Adipose tissue (tissue), 3 donors: ENCODE results near the gene RAB13. TPM values are rescaled to one million over a fixed set of nuclear protein-coding genes. Genes with fewer than 3 reads are reported as not detected.
"Not testable (repeated sequence)": the region's sequence is repeated elsewhere in the genome, so short reads cannot be mapped to it uniquely, and the experiment has no call there.

ENCODE experiments used
- H3K27ac ChIP-seq: one replicate; pipeline ENCODE4 v1.5.1; 2013; ENCODE audit warnings: low read depth, low read length
- WGBS, 3 donors: extraction: QIAGEN DNeasy Blood & Tissue Kit; methylation state at CpG; one replicate each; pipeline ENCODE4 v1.1.7; 2013; 5-methylcytosine and 5-hydroxymethylcytosine counted together
- polyA plus RNA-seq, 3 donors: library from polyadenylated mRNA; stranded (reverse); fragments of 200-250 nt; gene quantifications; one replicate each; pipeline ENCODE4 v1.2.3, GENCODE V29; 2013
- donor health status: healthy with polysubstance abuse.
- donor health status: Bipolar disorder and iron deficiency.
- donor health status: healthy.

RAB13 gene
- 100 to 1,000 TPM in 2 of 3 donors, 10 to 100 TPM in 1; 68.2 to 759 (median 165) TPM for polyA plus RNA-seq

GRCh38 chr1:153985941-153986761 lies at the start of gene RAB13:
Gene RAB13, minus strand, starts transcription at chr1:153986339. Its CDS starts 103 bp downstream, at chr1:153986236.
- H3K27ac ChIP-seq = peak within 1 kb of the TSS; percentile 81
- WGBS, 3 donors = 0 to 4% (median 1%) methylated on average over 29 to 32 of the region's 32 CpGs

GRCh38 chr1:154033697-154034096 lies 47.6 kb upstream of the RAB13 start:
- 90 to 100% (median 100%) methylated on average over 1 of the region's 1 CpG for WGBS, 3 donors
- H3K27ac ChIP-seq = not testable (repeated sequence)

GRCh38 chr1:154019940-154020339 lies 33.8 kb upstream of the RAB13 start:
- 78 to 93% (median 84%) methylated on average over 1 of the region's 1 CpG for WGBS, 3 donors
- no peak overlapping the region for H3K27ac ChIP-seq

- H3K27ac ChIP-seq = no peak overlapping the region
- 72 to 86% (median 79%) methylated on average over 4 of the region's 4 CpGs for WGBS, 3 donors
Measured at GRCh38 chr1:154019269-154019668, 33.1 kb upstream of the RAB13 start.

GRCh38 chr1:154014154-154014907 lies 28.2 kb upstream of the RAB13 start:
- 78 to 85% (median 79%) methylated on average over 3 of the region's 3 CpGs for WGBS, 3 donors
- H3K27ac ChIP-seq = no peak overlapping the region

GRCh38 chr1:154012543-154012942 lies 26.4 kb upstream of the RAB13 start:
- WGBS, 3 donors = 92 to 95% (median 93%) methylated on average over 14 of the region's 14 CpGs
- not testable (repeated sequence) for H3K27ac ChIP-seq

GRCh38 chr1:154012129-154012528 lies 26.0 kb upstream of the RAB13 start:
- H3K27ac ChIP-seq = no peak overlapping the region
- WGBS, 3 donors = 62 to 77% (median 68%) methylated on average over 1 of the region's 1 CpG

GRCh38 chr1:154006136-154006535 lies 20.0 kb upstream of the RAB13 start:
- no peak overlapping the region for H3K27ac ChIP-seq
- WGBS, 3 donors = 96 to 98% (median 98%) methylated on average over 3 of the region's 3 CpGs

GRCh38 chr1:154000420-154000819 lies 14.3 kb upstream of the RAB13 start:
- 73 to 82% (median 79%) methylated on average over 4 of the region's 4 CpGs for WGBS, 3 donors
- no peak overlapping the region for H3K27ac ChIP-seq

GRCh38 chr1:153996882-153997281 lies 10.7 kb upstream of the RAB13 start:
- 93 to 96% (median 95%) methylated on average over 9 to 10 of the region's 10 CpGs for WGBS, 3 donors

GRCh38 chr1:153995640-153996039 lies 9.5 kb upstream of the RAB13 start:
- H3K27ac ChIP-seq = no peak overlapping the region
- WGBS, 3 donors = 92 to 97% (median 97%) methylated on average over 11 of the region's 11 CpGs

More at GRCh38 chr1:153996882-153997281, 10.7 kb upstream of the RAB13 start:
- not testable (repeated sequence) for H3K27ac ChIP-seq

GRCh38 chr1:153995202-153995601 lies 9.1 kb upstream of the RAB13 start:
- whole genome bisulfite sequencing, 3 donors = 79 to 91% (median 83%) methylated on average over 3 of the region's 3 CpGs
- H3K27ac ChIP-seq = no peak overlapping the region

- no peak overlapping the region for H3K27ac ChIP-seq
- 84 to 88% (median 86%) methylated on average over 2 of the region's 2 CpGs for WGBS, 3 donors
Measured at GRCh38 chr1:153991806-153992205, 5.7 kb upstream of the RAB13 start.

- H3K27ac ChIP-seq = peak overlapping the region; percentile 83
- 6 to 10% (median 7%) methylated on average over 9 of the region's 9 CpGs for WGBS, 3 donors
Measured at GRCh38 chr1:153991151-153991630, 5.1 kb upstream of the RAB13 start.

- peak within 1 kb of the TSS; percentile 83 for H3K27ac ChIP-seq
- 0% methylated on average over 35 to 36 of the region's 36 CpGs for WGBS, 3 donors
Measured at GRCh38 chr1:153990468-153991150, 4.5 kb upstream of the RAB13 start, which contains the start of gene RPS27. Gene RPS27, plus strand, starts transcription at chr1:153990762. Its CDS starts 35 bp downstream, at chr1:153990797.

- H3K27ac ChIP-seq = no peak overlapping the region
- WGBS, 3 donors = 89 to 91% (median 90%) methylated on average over 8 of the region's 8 CpGs
Measured at GRCh38 chr1:153987621-153988020, 1.5 kb upstream of the RAB13 start.

GRCh38 chr1:153985341-153985912 lies 712 bp downstream of the RAB13 start:
- H3K27ac ChIP-seq = peak overlapping the region; percentile 81

More at GRCh38 chr1:153985341-153985912, 712 bp downstream of the RAB13 start:
- WGBS, 3 donors = 9 to 12% (median 9%) methylated on average over 7 of the region's 7 CpGs
